Right atrium auricular region (tissue), 2 donors: ENCODE data around the gene JAKMIP3. TPM values are rescaled to one million over a fixed set of nuclear protein-coding genes. Genes with fewer than 3 reads are reported as not detected.
A peak's percentile ranks its signal among the peaks of the same experiment; 100 is the strongest.

Experiments
- DNase-seq: peaks from one replicate; pipeline ENCODE4 v3.0.0-alpha.2; 2019; ENCODE audit warnings: low spot score
- H3K27ac ChIP-seq, 2 donors: fragments of 200-600 bp; sonication (generic); 1 replicate in 1 of 2; 2 replicates in 1 of 2; pipeline ENCODE4 v1.5.1; 2016 to 2019
- H3K27me3 ChIP-seq, 2 donors: fragments of 200-600 bp; sonication (generic); one replicate each; pipeline versions ENCODE4 v1.5.1 to v1.6.0; 2017 to 2019
- H3K36me3 ChIP-seq: fragments of 200-600 bp; sonication (generic); one replicate; pipeline ENCODE4 v1.5.1; 2016
- H3K4me1 ChIP-seq, 2 donors: fragments of 200-600 bp; sonication (generic); one replicate each; pipeline versions ENCODE4 v1.5.1 to v1.6.0; 2017 to 2019
- H3K4me3 ChIP-seq, 2 donors: fragments of 200-600 bp; sonication (generic); 1 replicate in 1 of 2; 2 replicates in 1 of 2; pipeline ENCODE4 v1.5.1; 2017 to 2019; ENCODE audit warnings: mild to moderate bottlenecking in 1 of 2, moderate library complexity in 1 of 2
- H3K9me3 ChIP-seq, 2 donors: fragments of 200-600 bp; sonication (generic); one replicate each; pipeline ENCODE4 v1.5.1; 2019
- total RNA-seq, 2 donors: library from RNA; depleted of rRNA; stranded (reverse); fragments of >200 nt; gene quantifications; one replicate each; pipeline ENCODE4 v1.1.0, GENCODE V29; 2016
- TF ChIP-seq, protein P1 (sequence below), 2 donors: fragments of 200-600 bp; sonication (generic); IDR thresholded peaks; one replicate each; pipeline ENCODE4 v1.5.1; 2019; ENCODE audit warnings: antibody characterized with exemption in 2 of 2

Gene JAKMIP3
- total RNA-seq, 2 donors from 2014 or later, result 0.20 to 0.44 TPM

DNA sequence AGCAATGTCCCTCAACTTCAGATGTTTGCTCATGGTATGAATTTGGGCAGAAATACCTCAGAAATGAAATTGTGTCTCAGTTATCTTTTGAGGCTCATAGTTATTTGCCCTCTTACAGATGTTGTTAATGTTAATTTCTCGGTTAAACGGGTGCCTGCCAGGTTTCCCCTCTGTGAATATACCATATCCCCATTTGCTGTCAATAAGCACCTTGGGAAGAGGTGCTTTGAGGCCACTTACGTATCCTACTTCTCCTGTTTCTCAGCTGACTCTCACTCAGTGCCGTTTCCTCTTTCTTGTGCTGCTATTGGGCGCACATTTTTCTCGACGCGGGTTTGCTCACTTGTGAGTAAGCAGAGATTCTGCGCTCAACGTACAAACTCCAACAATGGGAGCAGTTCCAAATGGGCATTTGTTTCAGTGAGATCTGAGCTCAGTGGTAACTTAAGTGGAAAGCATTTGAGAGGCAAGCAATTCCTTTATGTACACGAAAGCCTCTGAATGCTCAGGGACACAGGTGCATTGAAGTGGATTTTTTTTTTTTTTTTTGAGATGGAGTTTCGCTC is 34.8 kb upstream of the JAKMIP3 start:
- Histone ChIP-seq H3K4me1 (peaks cover 0 to 5% of the 10 kb centered on the region in 2 donors), H3K4me3 (no peak overlapping the region), H3K36me3 (no peaks in the 10 kb centered on the region), H3K9me3 (no peaks in the 10 kb centered on the region), H3K27ac (no peak overlapping the region), H3K27me3 (no peaks in the 10 kb centered on the region)
- TF ChIP-seq, protein P1, sequence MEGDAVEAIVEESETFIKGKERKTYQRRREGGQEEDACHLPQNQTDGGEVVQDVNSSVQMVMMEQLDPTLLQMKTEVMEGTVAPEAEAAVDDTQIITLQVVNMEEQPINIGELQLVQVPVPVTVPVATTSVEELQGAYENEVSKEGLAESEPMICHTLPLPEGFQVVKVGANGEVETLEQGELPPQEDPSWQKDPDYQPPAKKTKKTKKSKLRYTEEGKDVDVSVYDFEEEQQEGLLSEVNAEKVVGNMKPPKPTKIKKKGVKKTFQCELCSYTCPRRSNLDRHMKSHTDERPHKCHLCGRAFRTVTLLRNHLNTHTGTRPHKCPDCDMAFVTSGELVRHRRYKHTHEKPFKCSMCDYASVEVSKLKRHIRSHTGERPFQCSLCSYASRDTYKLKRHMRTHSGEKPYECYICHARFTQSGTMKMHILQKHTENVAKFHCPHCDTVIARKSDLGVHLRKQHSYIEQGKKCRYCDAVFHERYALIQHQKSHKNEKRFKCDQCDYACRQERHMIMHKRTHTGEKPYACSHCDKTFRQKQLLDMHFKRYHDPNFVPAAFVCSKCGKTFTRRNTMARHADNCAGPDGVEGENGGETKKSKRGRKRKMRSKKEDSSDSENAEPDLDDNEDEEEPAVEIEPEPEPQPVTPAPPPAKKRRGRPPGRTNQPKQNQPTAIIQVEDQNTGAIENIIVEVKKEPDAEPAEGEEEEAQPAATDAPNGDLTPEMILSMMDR (IDR thresholded peaks at IDR 0.05), result no peak
- no peak for DNase-seq

GRCh38 chr10:132033632-132034031 is 32.1 kb upstream of the JAKMIP3 start:
- TF ChIP-seq, protein P1 (IDR thresholded peaks at IDR 0.05), result no peak
- H3K36me3 ChIP-seq, result no peaks in the 10 kb centered on the region

GRCh38 chr10:132035476-132035875 is 30.3 kb upstream of the JAKMIP3 start:
- peaks cover 0 to 17% of the 10 kb centered on the region in 2 donors for H3K4me1 ChIP-seq
- no peak for DNase-seq
- H3K9me3 ChIP-seq, result no peaks in the 10 kb centered on the region
- H3K4me3 ChIP-seq, result no peak overlapping the region
- TF ChIP-seq, protein P1 (IDR thresholded peaks at IDR 0.05), result no peak
- H3K36me3 ChIP-seq, result no peaks in the 10 kb centered on the region
- H3K27me3 ChIP-seq, result no peaks in the 10 kb centered on the region
- no peak overlapping the region for H3K27ac ChIP-seq

More at GRCh38 chr10:132033632-132034031, 32.1 kb upstream of the JAKMIP3 start:
- DNase-seq, result no peak
- no peak overlapping the region for H3K27ac ChIP-seq
- H3K4me1 ChIP-seq, result peaks cover 0 to 17% of the 10 kb centered on the region in 2 donors
- no peaks in the 10 kb centered on the region for H3K27me3 ChIP-seq
- H3K9me3 ChIP-seq, result no peaks in the 10 kb centered on the region
- H3K4me3 ChIP-seq, result no peak overlapping the region

DNA sequence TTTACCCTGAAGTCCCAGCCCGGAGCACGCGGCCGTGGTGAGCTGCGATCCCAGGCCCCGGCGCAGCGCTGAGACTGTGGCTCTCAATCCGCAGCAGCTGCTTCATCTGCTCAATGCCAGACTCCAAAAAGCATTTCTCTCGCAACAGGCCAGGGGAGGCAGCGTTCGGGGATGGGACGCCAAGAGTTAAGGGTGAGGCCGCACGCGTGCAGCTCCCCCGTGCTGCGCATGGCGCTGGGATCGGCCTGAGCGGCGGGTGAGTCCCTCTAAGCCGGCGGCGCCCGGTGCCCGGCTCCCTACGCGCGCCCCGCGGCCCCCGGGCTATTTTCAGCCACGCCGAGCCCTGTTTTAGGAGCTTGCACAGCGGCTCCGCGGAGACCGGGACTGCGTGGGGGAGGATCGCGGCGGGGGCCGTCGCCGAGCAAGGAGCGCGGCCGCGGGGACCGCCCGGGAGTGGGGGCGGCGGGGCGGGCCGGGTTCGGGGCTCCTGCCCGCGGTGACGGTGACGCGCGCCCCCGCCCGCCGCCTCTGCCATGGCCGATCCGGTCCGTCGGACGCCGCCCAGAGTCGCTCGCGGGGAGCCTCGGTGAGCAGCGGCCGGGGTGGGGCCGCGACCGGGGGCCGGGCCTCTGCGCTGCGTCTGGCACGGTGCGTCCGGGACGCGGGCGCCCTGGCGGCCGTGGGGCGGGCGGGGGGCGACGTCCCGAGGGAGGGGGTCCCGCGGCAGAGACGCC is 29.4 kb upstream of the JAKMIP3 start:
- TF ChIP-seq, protein P1 (IDR thresholded peaks at IDR 0.05), result no peak
- peak overlapping the region; percentile 43 to 54 for H3K4me3 ChIP-seq
- H3K27ac ChIP-seq, result peak overlapping the region in 1 of 2 donors; percentile 6
- no peaks in the 10 kb centered on the region for H3K9me3 ChIP-seq
- DNase-seq, result no peak
- no peaks in the 10 kb centered on the region for H3K27me3 ChIP-seq
- peaks cover 0 to 17% of the 10 kb centered on the region in 2 donors for H3K4me1 ChIP-seq
- no peaks in the 10 kb centered on the region for H3K36me3 ChIP-seq

DNA sequence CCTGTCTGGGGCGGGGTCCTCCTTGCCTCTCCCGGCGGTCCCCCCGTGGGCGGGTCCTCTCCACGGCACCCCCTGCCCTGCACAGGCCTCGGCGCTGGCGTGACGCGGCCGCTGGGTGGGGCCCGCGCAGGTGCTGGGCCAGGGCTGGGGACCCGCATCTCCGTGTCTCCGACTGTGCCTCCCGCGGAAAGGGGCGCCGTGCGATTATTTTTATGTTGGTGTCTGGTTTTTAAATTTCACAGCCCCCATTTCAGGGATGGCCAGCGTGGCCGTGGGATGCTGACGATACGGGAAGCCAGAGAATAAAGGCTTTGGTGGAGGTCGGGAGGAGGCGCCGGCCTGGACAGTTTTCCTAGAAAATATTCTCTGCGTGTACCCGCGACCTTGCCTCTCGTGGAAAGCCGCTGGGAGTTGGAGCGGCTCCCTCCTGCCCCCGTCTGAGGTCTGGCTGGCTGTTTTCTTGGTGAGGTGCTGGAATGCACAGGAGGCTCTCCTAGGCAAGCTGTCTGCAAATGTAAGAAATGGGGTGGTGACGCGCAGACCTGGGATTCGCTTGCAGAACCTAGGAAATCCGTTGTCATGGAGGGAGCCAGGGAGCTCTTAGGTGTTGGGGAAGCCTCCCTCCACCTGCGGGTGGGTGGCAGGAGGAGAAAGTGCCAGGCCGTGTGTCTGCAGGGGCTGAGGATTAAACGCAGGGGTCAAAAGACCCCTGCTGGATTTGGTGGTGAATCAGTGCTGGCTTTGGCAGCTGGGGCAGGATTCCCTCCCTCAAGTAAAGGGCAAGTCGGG is 28.7 kb upstream of the JAKMIP3 start:
- no peak for DNase-seq
- peak overlapping the region; percentile 43 to 54 for H3K4me3 ChIP-seq
- H3K27me3 ChIP-seq, result no peaks in the 10 kb centered on the region
- H3K36me3 ChIP-seq, result no peaks in the 10 kb centered on the region
- H3K4me1 ChIP-seq, result peaks cover 0 to 17% of the 10 kb centered on the region in 2 donors
- TF ChIP-seq, protein P1 (IDR thresholded peaks at IDR 0.05), result peak in 1 of 2 donors; percentile 38
- H3K9me3 ChIP-seq, result no peaks in the 10 kb centered on the region
- H3K27ac ChIP-seq, result no peak overlapping the region
